IMR-90 (cell line): ENCODE measurements around the gene BTBD18.

Experiments used
- BHLHE40 ChIP-seq: fragments of 150-350 bp; IDR thresholded peaks from 2 replicates; pipeline ENCODE4 v1.6.1; 2016; ENCODE audit warnings: mild to moderate bottlenecking, low read depth, low read length
- CEBPB ChIP-seq: IDR thresholded peaks from 2 replicates; pipeline ENCODE4 v1.6.1; 2012; ENCODE audit warnings: low read depth, low read length, improper control_type of control experiment
- CTCF ChIP-seq: conservative IDR thresholded peaks from 2 replicates; pipeline ENCODE4 v1.5.1; 2012; ENCODE audit warnings: mild to moderate bottlenecking, low read depth, low read length, improper control_type of control experiment
- FOS ChIP-seq: fragments of 150-350 bp; IDR thresholded peaks from 2 replicates; pipeline ENCODE4 v1.6.1; 2016; ENCODE audit warnings: low read depth, low read length
- MAFK ChIP-seq: IDR thresholded peaks from 2 replicates; pipeline ENCODE4 v1.6.1; 2012; ENCODE audit warnings: low read depth, low read length, improper control_type of control experiment
- POLR2A ChIP-seq: IDR thresholded peaks from 2 replicates; pipeline ENCODE4 v1.6.1; 2012; ENCODE audit warnings: mild to moderate bottlenecking, low read depth, low read length
- RAD21 ChIP-seq: IDR thresholded peaks from 2 replicates; pipeline ENCODE4 v1.6.1; 2012; ENCODE audit warnings: low read length, improper control_type of control experiment
- RCOR1 ChIP-seq: IDR thresholded peaks from 2 replicates; pipeline ENCODE4 v1.6.1; 2012; ENCODE audit warnings: mild to moderate bottlenecking, low read length, improper control_type of control experiment; ENCODE audit not compliant: insufficient replicate concordance
- RFX5 ChIP-seq: IDR thresholded peaks from 2 replicates; pipeline ENCODE4 v1.8.0; 2012; ENCODE audit warnings: low read depth, mild to moderate bottlenecking, low read length, moderate library complexity
- SMC3 ChIP-seq: fragments of 150-350 bp; IDR thresholded peaks from 2 replicates; pipeline ENCODE4 v1.6.1; 2016; ENCODE audit warnings: low read depth, mild to moderate bottlenecking, antibody characterized with exemption, low read length, moderate library complexity
- USF2 ChIP-seq: fragments of 150-350 bp; IDR thresholded peaks from 2 replicates; pipeline ENCODE4 v1.6.1; 2017; ENCODE audit warnings: mild to moderate bottlenecking, antibody characterized with exemption, low read length, low read depth

GRCh38 chr11:57762235-57762861 lies 10.7 kb upstream of the BTBD18 start:
- no peak for TF ChIP-seq CTCF
- TF ChIP-seq MAFK: no peak
- no peak for TF ChIP-seq POLR2A
- no peak for TF ChIP-seq RCOR1
- no peak for TF ChIP-seq CEBPB
- TF ChIP-seq RFX5: no peak
- TF ChIP-seq BHLHE40: no peak
- TF ChIP-seq FOS: no peak
- TF ChIP-seq RAD21: no peak
- no peak for TF ChIP-seq USF2
- TF ChIP-seq SMC3: no peak
